AG20443 (cell line): Measurements from ENCODE around the gene TFCP2L1.

Experiments
- DNase-seq: peaks from one replicate; pipeline ENCODE4 v3.0.0; 2012; ENCODE audit warnings: low spot score, mixed read lengths

TFCP2L1 gene

GRCh38 chr2:121196132-121196848 is 88.7 kb downstream of the TFCP2L1 start:
- no peak for DNase-seq

- DNase-seq = no peak
These were observed 90.0 kb downstream of the TFCP2L1 start for GRCh38 chr2:121195036-121195435.

- DNase-seq = no peak
These were observed 90.4 kb downstream of the TFCP2L1 start for GRCh38 chr2:121194626-121195025.

- DNase-seq = no peak
These were observed 91.8 kb downstream of the TFCP2L1 start for GRCh38 chr2:121193185-121193584.

- DNase-seq = no peak
These were observed 92.4 kb downstream of the TFCP2L1 start for GRCh38 chr2:121192576-121192975.

- no peak for DNase-seq
These were observed 93.5 kb downstream of the TFCP2L1 start for GRCh38 chr2:121191191-121192170.

GRCh38 chr2:121189661-121190381 is 95.2 kb downstream of the TFCP2L1 start:
- DNase-seq = no peak

GRCh38 chr2:121189011-121189410 is 96.0 kb downstream of the TFCP2L1 start:
- peak; percentile 10 for DNase-seq

- no peak for DNase-seq
These were observed 97.0 kb downstream of the TFCP2L1 start for GRCh38 chr2:121187982-121188411.

GRCh38 chr2:121187351-121187981 is 97.5 kb downstream of the TFCP2L1 start:
- DNase-seq = no peak

GRCh38 chr2:121186261-121186660 is 98.7 kb downstream of the TFCP2L1 start:
- no peak for DNase-seq

GRCh38 chr2:121185571-121186074 is 99.4 kb downstream of the TFCP2L1 start:
- no peak for DNase-seq

- no peak for DNase-seq
These were observed 99.9 kb downstream of the TFCP2L1 start for GRCh38 chr2:121185111-121185510.

GRCh38 chr2:121184248-121184862 is 100.6 kb downstream of the TFCP2L1 start:
- no peak for DNase-seq

GRCh38 chr2:121182520-121182919 is 102.5 kb downstream of the TFCP2L1 start:
- no peak for DNase-seq

- no peak for DNase-seq
These were observed 105.5 kb downstream of the TFCP2L1 start for GRCh38 chr2:121179467-121179866.

- no peak for DNase-seq
These were observed 106.3 kb downstream of the TFCP2L1 start for GRCh38 chr2:121178730-121179129.

- DNase-seq = no peak
These were observed 107.1 kb downstream of the TFCP2L1 start for GRCh38 chr2:121177896-121178295.

- no peak for DNase-seq
These were observed 109.7 kb downstream of the TFCP2L1 start for GRCh38 chr2:121175326-121175725.

GRCh38 chr2:121173806-121174205 is 111.2 kb downstream of the TFCP2L1 start:
- DNase-seq = no peak

GRCh38 chr2:121173112-121173511 is 111.9 kb downstream of the TFCP2L1 start:
- DNase-seq = no peak
